Measurements from ENCODE around the gene THEMIS.

DNA sequence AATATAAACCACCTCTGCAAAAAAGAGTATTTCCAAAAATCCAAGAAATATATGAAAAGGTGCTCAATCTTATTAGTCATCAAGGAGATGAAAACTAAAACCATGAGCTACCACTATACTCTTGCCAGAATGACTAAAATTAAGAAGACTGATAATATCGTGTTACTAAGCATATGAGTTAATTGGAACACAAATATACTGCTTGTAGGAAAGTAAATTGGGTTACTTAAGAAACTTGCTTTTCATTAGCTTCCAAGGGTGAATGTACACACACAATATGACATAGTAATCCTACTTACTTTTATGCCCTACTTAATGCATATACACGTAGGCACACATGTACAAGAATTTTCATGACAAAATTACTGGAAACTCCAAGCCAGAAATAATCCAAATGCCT is 3.4 kb downstream of the THEMIS start:
- TF ChIP-seq, protein P1, sequence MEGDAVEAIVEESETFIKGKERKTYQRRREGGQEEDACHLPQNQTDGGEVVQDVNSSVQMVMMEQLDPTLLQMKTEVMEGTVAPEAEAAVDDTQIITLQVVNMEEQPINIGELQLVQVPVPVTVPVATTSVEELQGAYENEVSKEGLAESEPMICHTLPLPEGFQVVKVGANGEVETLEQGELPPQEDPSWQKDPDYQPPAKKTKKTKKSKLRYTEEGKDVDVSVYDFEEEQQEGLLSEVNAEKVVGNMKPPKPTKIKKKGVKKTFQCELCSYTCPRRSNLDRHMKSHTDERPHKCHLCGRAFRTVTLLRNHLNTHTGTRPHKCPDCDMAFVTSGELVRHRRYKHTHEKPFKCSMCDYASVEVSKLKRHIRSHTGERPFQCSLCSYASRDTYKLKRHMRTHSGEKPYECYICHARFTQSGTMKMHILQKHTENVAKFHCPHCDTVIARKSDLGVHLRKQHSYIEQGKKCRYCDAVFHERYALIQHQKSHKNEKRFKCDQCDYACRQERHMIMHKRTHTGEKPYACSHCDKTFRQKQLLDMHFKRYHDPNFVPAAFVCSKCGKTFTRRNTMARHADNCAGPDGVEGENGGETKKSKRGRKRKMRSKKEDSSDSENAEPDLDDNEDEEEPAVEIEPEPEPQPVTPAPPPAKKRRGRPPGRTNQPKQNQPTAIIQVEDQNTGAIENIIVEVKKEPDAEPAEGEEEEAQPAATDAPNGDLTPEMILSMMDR (IDR thresholded peaks at IDR 0.05; ENCODE audit: insufficient read depth, low read length) = no peak
- no peak for TF ChIP-seq POLR2AphosphoS5 (IDR thresholded peaks at IDR 0.05; ENCODE audit: low read depth)
- TF ChIP-seq, protein P2, sequence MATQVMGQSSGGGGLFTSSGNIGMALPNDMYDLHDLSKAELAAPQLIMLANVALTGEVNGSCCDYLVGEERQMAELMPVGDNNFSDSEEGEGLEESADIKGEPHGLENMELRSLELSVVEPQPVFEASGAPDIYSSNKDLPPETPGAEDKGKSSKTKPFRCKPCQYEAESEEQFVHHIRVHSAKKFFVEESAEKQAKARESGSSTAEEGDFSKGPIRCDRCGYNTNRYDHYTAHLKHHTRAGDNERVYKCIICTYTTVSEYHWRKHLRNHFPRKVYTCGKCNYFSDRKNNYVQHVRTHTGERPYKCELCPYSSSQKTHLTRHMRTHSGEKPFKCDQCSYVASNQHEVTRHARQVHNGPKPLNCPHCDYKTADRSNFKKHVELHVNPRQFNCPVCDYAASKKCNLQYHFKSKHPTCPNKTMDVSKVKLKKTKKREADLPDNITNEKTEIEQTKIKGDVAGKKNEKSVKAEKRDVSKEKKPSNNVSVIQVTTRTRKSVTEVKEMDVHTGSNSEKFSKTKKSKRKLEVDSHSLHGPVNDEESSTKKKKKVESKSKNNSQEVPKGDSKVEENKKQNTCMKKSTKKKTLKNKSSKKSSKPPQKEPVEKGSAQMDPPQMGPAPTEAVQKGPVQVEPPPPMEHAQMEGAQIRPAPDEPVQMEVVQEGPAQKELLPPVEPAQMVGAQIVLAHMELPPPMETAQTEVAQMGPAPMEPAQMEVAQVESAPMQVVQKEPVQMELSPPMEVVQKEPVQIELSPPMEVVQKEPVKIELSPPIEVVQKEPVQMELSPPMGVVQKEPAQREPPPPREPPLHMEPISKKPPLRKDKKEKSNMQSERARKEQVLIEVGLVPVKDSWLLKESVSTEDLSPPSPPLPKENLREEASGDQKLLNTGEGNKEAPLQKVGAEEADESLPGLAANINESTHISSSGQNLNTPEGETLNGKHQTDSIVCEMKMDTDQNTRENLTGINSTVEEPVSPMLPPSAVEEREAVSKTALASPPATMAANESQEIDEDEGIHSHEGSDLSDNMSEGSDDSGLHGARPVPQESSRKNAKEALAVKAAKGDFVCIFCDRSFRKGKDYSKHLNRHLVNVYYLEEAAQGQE (IDR thresholded peaks at IDR 0.05; ENCODE audit: insufficient replicate concordance, low read depth) = no peak

Measured in HL-60 (cell line).